GM18909 (cell line): ENCODE data around the gene EIF4E3.
A peak's percentile ranks its signal among the peaks of the same experiment; 100 is the strongest.

Experiments
- ATAC-seq: cut with Tn5 transposase; IDR thresholded peaks from one replicate; pipeline ENCODE4 v1.9.1; 2021; ENCODE audit warnings: mild to moderate bottlenecking; ENCODE audit not compliant: unreplicated experiment, poor library complexity

The EIF4E3 gene

GRCh38 chr3:71725271-71725991 is at the start of gene EIF4E3:
EIF4E3 (minus strand) TSS chr3:71725402; CDS start chr3:71725367, 35 bp downstream.
- peak; percentile 40 for ATAC-seq

GRCh38 chr3:71771884-71772283 is 46.7 kb upstream of the EIF4E3 start:
- no peak for ATAC-seq

GRCh38 chr3:71771126-71771525 is 45.9 kb upstream of the EIF4E3 start:
- no peak for ATAC-seq

GRCh38 chr3:71763426-71763825 is 38.2 kb upstream of the EIF4E3 start:
- no peak for ATAC-seq

DNA sequence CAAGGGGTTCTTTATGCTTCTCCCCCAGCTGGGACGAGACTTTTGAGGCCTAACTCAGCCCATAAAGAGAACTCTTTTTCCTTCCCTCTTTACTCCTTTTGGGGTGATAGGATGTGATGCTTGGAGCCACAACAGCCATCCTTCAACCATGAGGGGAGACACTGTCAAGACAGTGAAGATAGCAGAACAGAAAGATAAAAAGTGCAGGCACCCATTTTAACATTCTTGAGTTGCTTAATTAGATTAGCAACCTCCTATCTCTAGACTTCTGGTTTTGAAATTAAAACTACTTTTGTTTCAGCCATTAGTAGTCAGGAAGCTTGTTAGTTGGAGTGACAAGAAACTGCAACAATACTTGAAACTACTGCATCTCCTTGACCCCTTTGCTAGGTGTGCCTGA is 34.9 kb upstream of the EIF4E3 start:
- ATAC-seq, result no peak

GRCh38 chr3:71759401-71759800 is 34.2 kb upstream of the EIF4E3 start:
- ATAC-seq, result no peak

DNA sequence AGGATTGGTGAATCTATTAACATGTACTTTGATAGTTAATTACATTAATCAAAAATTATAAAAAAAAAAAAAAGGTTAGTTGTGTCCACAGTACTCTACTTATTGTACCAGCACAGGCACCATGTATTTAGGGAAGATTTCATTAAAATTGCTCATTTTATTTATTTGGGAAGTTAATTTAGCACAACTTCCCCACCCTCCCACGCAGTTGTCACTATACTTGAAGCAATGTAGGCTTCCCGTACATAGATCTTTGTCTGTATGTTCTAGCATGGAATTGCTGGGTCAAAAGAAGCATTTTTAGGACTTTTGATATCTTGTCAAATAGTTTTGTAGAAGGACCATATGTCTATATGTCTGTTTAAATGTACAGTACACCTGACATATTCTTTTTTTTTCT is 32.9 kb upstream of the EIF4E3 start:
- ATAC-seq, result no peak

DNA sequence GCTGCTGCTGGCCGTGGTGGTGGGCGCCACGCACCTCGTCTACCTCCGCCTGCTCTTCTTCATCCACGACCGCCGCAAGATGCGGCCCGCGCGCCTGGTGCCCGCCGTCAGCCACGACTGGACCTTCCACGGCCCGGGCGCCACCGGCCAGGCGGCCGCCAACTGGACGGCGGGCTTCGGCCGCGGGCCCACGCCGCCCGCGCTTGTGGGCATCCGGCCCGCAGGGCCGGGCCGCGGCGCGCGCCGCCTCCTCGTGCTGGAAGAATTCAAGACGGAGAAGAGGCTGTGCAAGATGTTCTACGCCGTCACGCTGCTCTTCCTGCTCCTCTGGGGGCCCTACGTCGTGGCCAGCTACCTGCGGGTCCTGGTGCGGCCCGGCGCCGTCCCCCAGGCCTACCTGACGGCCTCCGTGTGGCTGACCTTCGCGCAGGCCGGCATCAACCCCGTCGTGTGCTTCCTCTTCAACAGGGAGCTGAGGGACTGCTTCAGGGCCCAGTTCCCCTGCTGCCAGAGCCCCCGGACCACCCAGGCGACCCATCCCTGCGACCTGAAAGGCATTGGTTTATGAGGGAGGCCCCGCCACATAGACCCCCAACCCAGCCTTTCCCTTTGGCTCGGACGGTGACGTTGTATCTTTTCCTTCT is 29.5 kb upstream of the EIF4E3 start:
- ATAC-seq, result no peak

DNA sequence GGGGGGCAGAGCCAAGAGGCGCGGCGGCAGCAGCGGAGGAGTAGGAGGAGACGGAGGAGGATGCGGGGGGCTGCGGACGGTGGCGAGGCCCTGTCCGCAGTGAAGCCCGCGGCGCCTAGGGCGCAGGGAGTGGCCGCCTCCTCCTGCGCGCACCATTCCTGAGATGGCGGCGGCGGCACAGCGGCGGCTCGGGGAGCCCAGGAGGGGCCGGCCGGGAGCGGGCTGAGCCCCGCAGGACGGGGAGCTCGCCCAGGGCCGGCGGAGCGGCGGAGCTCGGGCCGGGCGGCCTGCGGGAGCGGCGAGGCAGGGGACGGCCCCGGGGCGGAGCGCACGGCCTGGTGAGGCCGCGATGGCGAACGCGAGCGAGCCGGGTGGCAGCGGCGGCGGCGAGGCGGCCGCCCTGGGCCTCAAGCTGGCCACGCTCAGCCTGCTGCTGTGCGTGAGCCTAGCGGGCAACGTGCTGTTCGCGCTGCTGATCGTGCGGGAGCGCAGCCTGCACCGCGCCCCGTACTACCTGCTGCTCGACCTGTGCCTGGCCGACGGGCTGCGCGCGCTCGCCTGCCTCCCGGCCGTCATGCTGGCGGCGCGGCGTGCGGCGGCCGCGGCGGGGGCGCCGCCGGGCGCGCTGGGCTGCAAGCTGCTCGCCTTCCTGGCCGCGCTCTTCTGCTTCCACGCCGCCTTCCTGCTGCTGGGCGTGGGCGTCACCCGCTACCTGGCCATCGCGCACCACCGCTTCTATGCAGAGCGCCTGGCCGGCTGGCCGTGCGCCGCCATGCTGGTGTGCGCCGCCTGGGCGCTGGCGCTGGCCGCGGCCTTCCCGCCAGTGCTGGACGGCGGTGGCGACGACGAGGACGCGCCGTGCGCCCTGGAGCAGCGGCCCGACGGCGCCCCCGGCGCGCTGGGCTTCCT is 28.8 kb upstream of the EIF4E3 start, which contains the start of gene GPR27:
Gene GPR27 (plus strand): TSS at position 155 of the 909 bp plus-strand sequence. CDS start 195 bp downstream, at position 350.
- no peak for ATAC-seq

GRCh38 chr3:71752831-71753700 is 27.9 kb upstream of the EIF4E3 start:
- no peak for ATAC-seq

DNA sequence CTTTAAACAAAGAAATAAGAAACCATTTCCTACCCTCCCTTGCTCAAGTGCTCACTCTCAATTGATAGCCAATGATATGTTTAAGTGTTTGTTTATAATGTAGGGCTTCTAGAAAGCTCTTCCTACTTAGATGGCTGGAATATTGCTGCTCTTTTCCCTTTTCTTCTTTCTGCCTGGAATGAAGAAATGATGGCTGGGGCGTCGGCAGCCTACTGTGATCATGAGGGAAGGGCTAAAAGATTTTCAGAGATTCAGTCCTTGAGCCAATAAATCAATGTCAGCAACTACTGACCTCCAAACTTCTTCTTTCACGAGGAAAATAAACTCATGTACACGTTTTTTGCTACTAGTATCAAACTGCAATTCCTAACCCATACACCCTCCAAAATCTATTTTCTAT is 26.4 kb upstream of the EIF4E3 start:
- no peak for ATAC-seq

- no peak for ATAC-seq
Measured at GRCh38 chr3:71744738-71745137, 19.5 kb upstream of the EIF4E3 start.

GRCh38 chr3:71742621-71743020 is 17.4 kb upstream of the EIF4E3 start:
- ATAC-seq, result no peak

DNA sequence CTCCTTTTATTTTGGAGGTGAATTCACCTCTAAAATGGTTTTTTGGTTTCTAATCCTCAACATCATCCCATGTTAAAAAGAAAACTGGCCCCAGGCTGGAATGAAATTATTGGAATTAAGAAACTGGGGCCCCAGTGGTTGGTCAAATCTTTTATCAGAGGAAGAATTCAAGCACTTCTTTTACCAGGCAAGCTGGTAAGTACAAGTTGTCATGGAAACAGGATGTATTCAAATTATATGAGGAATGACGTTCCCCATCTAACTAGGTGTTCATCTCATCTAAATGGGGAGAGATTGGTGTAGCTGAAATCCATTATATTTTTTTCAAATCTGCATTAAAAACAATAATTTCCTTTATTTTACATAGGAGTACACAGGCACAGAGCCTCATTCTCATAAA is 9.7 kb upstream of the EIF4E3 start:
- no peak for ATAC-seq

DNA sequence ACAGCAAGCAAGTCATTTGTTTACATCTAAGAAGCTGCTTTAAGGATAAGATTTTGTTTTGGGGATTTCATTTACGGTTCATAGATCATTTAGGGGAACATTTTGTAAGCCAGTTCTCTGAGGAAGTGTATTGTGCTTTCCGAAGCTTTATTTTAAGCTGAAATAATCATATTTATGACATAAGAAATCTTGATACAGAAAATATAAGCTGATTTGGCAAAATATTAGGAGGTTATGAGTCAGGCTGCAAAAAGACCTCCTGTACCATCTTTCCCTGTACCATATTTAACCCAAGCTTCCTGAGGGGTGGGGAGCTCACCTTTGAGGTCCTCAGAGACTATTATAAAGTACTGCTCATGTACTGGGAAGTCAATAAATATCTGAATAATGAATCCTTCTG is 8.1 kb upstream of the EIF4E3 start:
- ATAC-seq, result no peak

GRCh38 chr3:71732637-71733036 is 7.4 kb upstream of the EIF4E3 start:
- no peak for ATAC-seq

DNA sequence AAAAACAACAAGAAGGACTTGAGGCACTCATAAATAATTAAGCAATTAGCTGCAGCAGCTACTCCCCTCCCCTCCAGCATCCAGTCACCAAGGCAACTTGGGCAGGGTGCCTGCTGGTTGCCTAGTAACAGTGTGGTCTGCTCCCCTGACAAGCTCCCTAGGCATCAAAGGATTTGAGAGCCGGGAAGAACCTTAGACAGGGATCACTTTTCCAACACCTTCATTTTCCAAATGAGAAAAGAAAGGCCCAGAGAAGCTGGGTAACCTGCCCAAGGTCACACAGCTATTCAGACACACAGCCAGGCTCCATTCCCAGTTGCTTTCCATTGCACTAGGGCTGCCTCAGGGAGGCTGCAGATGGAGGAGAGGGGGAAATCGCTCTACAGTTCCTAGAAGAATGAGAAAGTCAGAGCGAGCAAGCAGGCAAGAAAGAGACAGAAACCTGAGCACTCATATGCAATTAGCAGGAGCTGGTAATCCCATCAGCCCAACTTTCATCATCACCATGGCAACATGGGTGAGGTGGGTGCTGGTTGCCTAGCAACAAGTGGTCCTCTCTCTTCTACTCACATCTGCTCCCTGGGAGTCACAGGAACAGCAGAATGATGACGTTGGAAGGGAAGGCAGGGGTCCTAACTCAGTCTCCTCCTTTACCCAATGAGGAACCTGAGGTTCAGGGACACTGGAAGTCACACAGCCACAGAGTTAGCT is 3.6 kb upstream of the EIF4E3 start:
- no peak for ATAC-seq

DNA sequence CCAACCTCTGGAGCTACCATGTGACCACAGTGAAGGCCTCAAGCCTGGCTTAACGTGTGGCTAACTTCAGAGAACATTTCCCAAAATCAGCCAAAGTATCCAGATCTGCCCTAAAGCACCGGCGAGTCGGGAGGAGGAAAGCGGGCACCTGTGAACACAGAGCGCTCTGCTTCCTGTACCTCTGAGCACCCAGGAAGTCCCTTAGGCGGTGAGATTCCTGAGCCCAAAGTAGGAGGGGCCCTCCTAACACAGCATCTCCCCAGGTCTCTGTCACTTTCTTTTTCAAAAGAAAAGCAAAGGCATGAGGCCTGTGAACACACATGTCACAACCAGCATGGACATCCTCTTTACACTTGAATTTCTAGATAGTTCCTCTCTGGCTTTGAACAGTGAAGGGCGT is 944 bp upstream of the EIF4E3 start:
- no peak for ATAC-seq

GRCh38 chr3:71724584-71725270 is 475 bp downstream of the EIF4E3 start:
- ATAC-seq, result peak; percentile 47
